ENCODE data around the gene OASL.

DNA sequence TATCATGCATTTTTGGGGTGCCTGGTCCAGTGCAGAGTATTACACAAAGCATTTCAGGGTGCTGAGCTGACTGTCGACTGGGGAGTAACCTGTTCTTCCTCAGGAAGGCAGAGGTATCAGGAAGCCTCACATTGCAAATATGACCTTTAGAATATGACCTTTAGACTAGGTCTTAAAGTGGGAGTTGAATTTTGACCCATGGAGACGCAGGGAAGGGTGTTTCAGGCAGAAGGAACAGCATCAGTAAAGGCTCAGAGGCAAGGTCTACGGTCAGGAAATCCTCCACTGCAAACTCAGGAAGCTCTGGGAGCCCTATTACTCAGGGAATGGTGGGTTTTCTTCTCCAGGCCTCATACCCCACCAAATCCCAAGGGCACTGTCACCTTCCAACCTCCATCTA lies 49.4 kb downstream of the OASL start:
- TF ChIP-seq, protein P1, sequence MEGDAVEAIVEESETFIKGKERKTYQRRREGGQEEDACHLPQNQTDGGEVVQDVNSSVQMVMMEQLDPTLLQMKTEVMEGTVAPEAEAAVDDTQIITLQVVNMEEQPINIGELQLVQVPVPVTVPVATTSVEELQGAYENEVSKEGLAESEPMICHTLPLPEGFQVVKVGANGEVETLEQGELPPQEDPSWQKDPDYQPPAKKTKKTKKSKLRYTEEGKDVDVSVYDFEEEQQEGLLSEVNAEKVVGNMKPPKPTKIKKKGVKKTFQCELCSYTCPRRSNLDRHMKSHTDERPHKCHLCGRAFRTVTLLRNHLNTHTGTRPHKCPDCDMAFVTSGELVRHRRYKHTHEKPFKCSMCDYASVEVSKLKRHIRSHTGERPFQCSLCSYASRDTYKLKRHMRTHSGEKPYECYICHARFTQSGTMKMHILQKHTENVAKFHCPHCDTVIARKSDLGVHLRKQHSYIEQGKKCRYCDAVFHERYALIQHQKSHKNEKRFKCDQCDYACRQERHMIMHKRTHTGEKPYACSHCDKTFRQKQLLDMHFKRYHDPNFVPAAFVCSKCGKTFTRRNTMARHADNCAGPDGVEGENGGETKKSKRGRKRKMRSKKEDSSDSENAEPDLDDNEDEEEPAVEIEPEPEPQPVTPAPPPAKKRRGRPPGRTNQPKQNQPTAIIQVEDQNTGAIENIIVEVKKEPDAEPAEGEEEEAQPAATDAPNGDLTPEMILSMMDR (IDR thresholded peaks at IDR 0.05), result no peak
- TF ChIP-seq EP300 (IDR thresholded peaks at IDR 0.05), result no peak
- no peak for TF ChIP-seq POLR2A (IDR thresholded peaks at IDR 0.05)
